ENCODE measurements around the gene MEGF9.

MEGF9 gene

DNA sequence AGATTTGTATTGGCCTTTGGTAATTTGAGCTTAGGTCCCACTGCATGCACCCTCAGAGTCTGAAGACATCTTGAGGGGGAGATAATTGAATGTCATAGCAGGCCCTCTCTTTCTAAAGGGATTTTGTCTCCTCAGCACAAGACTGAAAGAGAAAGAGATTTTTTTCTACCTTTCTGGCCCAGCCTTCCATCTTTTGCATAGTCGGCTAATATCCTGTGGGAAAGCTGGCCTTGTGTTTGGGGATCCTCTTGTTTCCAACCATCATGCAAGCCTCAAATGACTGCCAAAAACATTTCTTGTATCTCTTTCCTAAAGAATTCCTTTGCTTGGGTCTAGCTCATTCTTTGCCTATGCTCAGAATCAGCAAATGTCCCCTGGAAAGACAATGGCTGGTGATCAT lies 92.3 kb downstream of the MEGF9 start:
- no peak for DNase-seq (ENCODE audit: low spot score)

DNA sequence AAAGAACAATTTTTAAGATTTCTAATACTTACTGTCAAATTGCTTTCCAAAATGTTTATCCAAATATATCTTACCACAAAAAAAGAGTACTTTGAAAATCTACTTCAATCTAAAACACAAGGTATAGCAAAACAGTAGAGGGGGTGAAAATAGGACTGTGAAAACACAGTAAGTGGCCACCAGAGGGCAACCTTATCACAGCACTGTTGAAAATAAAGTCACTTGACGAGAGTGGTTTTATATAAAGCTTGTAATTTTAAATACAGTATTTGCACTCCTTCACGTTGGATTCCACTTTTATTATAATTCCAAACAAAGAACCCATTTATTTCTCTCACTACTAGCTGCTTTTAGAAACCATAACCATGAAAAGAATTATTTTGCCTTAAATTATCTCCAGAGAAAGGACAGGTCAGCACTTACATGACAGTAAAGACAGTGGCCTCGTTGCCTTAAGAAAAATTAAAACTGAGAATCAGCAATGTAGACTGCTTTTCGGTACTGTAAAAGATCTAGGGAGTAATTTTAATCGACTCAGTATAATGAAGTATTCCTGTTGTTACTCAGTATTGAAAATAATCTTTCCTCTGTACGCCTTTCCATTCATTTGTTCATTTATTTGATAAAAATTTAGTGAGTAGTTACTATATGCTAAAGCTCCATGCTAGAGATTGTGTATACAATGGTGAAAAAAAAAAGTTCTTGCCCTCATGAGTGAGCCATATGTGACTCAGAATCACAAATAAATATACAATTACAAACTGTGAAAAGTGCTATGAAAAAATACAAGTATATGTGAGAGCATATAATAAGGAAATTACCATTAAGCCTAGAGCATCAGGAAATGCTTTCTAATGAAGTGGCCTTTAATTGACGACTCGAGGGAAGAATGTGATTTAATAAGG lies 94.3 kb downstream of the MEGF9 start:
- peak; percentile 58 for DNase-seq (ENCODE audit: low spot score)

GRCh38 chr9:120616966-120617935 lies 97.0 kb downstream of the MEGF9 start:
- no peak for DNase-seq (ENCODE audit: low spot score)

DNA sequence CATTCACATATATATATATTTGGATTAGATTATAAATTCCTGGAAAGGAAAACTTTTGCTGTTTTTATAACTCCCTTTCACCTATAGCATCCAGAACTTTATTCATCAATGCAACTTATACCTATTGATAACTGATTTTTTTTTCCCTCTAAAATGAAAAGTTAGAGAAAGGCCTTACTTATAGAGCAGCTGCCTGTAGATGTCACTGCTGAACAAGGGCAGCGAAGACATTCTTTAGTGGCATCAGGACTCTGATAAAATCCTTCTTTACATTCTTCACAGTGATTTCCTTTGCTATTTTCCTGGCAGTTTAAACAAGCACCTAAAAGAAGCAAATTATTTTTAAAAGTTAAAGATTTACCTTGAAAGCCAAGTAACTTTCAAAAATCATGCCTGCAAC lies 102.1 kb downstream of the MEGF9 start:
- DNase-seq (ENCODE audit: low spot score) = peak; percentile 23

DNA sequence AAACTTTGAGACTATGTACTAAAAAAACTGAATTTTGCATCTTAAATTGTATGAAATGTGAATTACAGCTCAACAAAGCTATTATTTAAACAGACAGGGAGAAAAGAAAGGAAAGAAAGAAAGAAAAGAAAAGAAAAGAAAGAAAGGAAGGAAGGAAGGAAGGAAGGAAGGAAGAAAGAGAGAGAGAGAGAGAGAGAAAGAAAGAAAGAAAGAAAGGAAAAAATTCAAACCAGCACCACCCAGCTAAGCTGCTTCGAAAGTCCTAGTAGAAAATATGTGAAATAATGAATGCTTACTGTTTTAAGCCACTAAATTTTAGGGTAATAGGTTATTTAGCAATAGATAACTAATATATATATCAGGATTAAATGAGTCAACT lies 102.6 kb downstream of the MEGF9 start:
- no peak for DNase-seq (ENCODE audit: low spot score)

- no peak for DNase-seq (ENCODE audit: low spot score)
These were observed 103.1 kb downstream of the MEGF9 start for GRCh38 chr9:120610975-120611689.

DNA sequence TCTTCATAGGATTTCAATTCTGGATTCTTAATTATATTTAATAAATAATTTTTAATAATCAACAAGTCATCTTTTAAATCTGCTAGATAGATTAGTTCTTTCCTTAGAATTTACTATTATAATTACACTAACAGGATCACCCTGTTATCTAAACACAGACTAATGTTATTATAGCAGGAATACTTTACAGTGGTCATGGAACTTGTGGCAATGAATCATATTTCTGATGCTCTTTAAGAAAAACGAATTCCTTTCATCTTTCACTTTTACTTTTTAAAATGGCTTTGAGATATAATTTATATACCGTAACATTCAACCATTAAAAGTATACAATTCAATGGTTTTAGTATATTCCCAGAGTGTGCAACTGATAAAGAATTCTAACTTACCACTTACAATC lies 104.6 kb downstream of the MEGF9 start:
- no peak for DNase-seq (ENCODE audit: low spot score)

GRCh38 chr9:120608421-120608820 lies 105.8 kb downstream of the MEGF9 start:
- no peak for DNase-seq (ENCODE audit: low spot score)

GRCh38 chr9:120603591-120603990 lies 110.7 kb downstream of the MEGF9 start:
- no peak for DNase-seq (ENCODE audit: low spot score)

GRCh38 chr9:120603010-120603409 lies 111.3 kb downstream of the MEGF9 start:
- no peak for DNase-seq (ENCODE audit: low spot score)

DNA sequence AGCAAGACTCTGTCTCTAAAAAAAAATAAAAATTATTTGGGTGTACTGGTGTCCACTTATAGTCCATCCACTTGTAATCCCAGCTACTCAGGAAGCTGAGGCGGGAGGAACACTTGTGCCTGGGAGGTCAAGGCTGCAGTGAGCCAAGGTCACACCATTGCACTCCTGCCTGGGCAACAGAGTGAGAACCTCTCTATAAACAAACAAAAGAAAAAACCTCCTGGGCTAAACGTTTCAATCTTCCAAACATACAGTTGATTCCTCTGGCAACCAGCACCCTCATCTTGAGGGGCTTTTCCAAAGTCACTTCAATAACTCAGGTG lies 120.4 kb downstream of the MEGF9 start:
- no peak for DNase-seq (ENCODE audit: low spot score)

GRCh38 chr9:120593250-120593954 lies 120.9 kb downstream of the MEGF9 start:
- peak; percentile 35 for DNase-seq (ENCODE audit: low spot score)

DNA sequence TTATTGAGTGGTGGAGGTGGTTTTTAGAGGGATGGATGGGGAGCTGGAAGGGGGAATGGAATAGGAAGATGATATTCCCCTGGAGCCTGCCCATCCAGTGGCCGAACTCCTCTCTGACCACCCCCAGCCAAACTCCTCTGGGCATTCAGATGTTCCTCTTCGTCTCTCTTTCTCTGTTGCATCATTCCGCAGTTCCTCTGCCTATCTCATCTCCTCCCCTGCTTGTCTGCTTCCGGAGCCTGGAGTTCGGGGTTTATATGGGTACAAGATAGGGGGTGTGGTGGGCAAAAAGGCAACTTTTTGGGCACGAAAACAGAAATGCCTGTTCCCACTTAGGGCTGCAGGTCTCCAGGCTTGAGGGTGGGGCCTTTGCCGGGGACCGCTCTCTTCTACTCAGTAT lies 122.1 kb downstream of the MEGF9 start:
- no peak for DNase-seq (ENCODE audit: low spot score)

DNA sequence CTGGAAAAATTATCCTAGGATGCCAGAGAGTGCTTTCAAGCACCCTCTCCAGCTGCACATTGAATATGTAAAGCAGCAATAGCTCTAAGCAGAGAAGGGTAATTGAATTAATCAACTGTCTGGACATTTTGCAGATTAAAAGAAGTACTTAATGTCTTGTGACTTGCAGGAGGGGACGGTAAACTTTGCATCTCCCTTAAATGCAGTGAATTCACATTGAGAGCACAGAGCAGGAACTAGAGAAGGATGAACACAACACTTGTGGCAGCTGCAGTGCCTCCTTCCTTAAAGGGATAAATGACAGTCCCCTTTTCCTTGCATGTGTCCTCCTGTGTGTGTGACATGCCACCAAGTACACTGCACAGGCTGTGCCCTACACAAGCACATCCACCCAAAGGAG lies 126.9 kb downstream of the MEGF9 start:
- no peak for DNase-seq (ENCODE audit: low spot score)

GRCh38 chr9:120583958-120584369 lies 130.3 kb downstream of the MEGF9 start:
- peak; percentile 41 for DNase-seq (ENCODE audit: low spot score)

DNA sequence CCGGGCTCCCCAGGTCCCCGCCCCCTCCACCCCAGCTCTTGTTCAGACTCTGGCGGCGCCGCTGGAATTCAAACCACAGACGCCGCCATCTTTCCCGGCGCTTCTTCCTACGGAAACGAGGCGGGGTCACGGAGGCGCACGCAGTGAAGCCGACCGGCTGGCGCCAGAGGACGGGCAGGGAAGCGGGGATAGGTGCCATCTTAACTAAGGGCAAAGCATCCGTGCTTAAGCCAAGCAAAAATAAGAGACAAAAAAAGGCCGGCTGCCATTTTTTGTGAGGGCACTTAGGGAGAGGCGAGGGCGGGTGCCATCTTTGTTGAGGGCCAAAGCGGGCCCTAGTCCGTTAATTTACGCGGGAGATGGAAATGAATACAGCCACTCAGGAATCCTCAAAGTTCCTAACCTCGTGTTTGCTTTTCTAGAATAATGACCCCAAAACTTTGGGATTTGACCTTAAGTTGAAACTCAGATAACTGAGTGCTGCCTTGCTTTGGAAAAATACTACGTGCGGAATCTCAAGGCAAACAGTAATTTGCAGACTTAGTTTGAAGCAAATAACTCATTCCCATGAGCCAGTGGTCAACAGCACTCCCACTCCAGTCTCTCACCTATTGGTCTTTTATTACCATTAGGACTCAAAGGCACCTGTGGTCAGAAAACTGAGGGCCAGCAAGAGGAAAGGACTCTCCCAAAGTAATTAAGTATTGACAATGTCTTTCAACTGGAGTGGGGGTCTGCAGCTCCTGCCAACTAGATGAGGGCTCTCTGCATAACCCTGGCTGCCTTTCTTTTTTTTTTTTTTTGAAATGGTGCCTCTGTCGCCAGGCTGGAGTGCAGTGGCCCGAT lies 134.0 kb downstream of the MEGF9 start, which contains the start of gene CDK5RAP2:
Gene CDK5RAP2 (minus strand): TSS at position 117 of the 846 bp plus-strand sequence. CDS start 189 bp downstream, outside the sequence.
- peak; percentile 94 for DNase-seq (ENCODE audit: low spot score)

GRCh38 chr9:120579139-120580050 lies 134.9 kb downstream of the MEGF9 start:
- DNase-seq (ENCODE audit: low spot score) = no peak

- DNase-seq (ENCODE audit: low spot score) = no peak
These were observed 139.8 kb downstream of the MEGF9 start for GRCh38 chr9:120574473-120574872.

- no peak for DNase-seq (ENCODE audit: low spot score)
These were observed 141.8 kb downstream of the MEGF9 start for GRCh38 chr9:120572472-120572871.

Data from D341Med (cell line).